Rectal smooth muscle tissue (tissue), 1 donor: ENCODE measurements around the gene RNF187.
A peak's percentile ranks its signal among the peaks of the same experiment; 100 is the strongest.

ENCODE experiments used
- H3K27ac ChIP-seq: one replicate; pipeline ENCODE4 v1.7.0; 2013; ENCODE audit warnings: low read depth, low read length, inconsistent platforms
- H3K27me3 ChIP-seq: one replicate; pipeline ENCODE4 v1.7.0; 2013; ENCODE audit warnings: low read length; ENCODE audit not compliant: control insufficient read depth, insufficient read depth
- H3K36me3 ChIP-seq: one replicate; pipeline ENCODE4 v1.7.0; 2013; ENCODE audit warnings: low read length; ENCODE audit not compliant: control insufficient read depth, insufficient read depth
- H3K4me1 ChIP-seq: one replicate; pipeline ENCODE4 v1.7.0; 2013; ENCODE audit warnings: low read length; ENCODE audit not compliant: control insufficient read depth, insufficient read depth
- H3K4me3 ChIP-seq: one replicate; pipeline ENCODE4 v1.7.0; 2013; ENCODE audit warnings: low read length
- H3K9ac ChIP-seq: one replicate; pipeline ENCODE4 v1.7.0; 2013; ENCODE audit warnings: low read length

RNF187 gene

DNA sequence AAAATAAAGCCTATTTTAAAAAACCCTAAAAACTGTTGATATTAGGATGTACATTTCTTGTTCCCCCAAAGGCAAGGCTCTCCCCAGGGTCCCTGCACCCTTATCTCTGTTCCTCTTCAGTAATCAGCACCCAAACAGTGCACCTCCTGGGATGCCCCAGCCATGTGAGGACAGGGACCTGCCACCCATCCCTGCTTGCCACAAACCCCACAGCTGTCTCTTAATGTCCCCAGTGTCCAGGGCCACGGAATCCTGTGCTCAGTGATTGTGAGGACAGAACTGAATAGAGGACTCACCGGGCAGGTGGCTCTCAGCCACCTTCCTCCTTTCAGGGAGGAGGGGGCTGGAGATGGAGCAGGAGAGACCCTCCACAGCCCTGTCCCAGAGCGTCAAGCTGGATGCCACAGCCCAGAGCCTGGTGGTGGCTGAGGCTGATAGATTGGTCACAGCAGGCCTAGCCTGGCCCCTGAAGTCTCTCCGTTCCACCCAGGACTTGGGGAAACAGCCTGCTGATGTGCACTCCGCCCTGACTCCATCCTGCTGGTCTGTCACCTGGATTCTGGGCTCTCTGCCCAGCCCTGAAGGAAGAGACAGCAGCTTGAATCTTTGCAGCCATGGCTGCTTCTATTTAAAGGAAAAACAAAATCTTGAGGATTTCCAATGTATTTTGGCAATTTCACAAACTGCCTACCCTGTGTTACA is 23.1 kb downstream of the RNF187 start:
- no peaks in the 10 kb centered on the region for H3K36me3 ChIP-seq
- peaks cover 3% of the 10 kb centered on the region for H3K27me3 ChIP-seq
- H3K4me3 ChIP-seq, result no peak overlapping the region
- H3K9ac ChIP-seq, result no peak overlapping the region
- H3K4me1 ChIP-seq, result no peaks in the 10 kb centered on the region
- no peak overlapping the region for H3K27ac ChIP-seq

DNA sequence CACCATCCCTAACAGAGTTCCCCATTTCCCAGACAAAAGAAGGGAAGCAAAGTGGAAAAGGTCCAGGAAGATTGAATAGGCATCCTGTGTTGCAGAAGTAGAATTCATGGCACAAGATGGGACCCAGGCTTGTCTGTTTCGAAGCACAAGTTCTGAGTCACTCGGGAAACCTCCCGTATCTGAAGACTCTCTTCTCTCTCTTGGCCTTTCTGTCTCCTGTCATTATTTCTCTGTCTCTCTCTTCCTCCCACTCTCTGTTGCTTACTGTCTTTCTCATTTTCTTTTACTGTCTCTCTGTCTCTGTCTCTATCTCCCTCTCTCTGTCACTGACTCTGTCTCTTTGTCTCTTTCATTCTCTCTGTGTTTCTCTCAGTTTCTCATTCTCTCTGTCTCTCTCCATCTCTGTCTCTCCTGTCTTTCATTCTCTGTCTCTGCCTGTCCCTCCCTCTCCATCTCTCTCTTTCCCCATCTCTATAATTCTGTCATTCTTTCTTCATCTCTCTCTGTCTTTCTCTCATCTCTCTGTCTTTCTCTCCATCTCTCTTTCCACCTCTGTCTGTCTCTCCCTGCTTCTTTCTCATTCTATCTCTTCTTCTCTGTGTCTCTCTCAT is 23.7 kb downstream of the RNF187 start:
- Histone ChIP-seq H3K9ac (no peak overlapping the region), H3K27me3 (peaks cover 3% of the 10 kb centered on the region), H3K27ac (no peak overlapping the region), H3K4me3 (no peak overlapping the region), H3K36me3 (no peaks in the 10 kb centered on the region), H3K4me1 (no peaks in the 10 kb centered on the region)

DNA sequence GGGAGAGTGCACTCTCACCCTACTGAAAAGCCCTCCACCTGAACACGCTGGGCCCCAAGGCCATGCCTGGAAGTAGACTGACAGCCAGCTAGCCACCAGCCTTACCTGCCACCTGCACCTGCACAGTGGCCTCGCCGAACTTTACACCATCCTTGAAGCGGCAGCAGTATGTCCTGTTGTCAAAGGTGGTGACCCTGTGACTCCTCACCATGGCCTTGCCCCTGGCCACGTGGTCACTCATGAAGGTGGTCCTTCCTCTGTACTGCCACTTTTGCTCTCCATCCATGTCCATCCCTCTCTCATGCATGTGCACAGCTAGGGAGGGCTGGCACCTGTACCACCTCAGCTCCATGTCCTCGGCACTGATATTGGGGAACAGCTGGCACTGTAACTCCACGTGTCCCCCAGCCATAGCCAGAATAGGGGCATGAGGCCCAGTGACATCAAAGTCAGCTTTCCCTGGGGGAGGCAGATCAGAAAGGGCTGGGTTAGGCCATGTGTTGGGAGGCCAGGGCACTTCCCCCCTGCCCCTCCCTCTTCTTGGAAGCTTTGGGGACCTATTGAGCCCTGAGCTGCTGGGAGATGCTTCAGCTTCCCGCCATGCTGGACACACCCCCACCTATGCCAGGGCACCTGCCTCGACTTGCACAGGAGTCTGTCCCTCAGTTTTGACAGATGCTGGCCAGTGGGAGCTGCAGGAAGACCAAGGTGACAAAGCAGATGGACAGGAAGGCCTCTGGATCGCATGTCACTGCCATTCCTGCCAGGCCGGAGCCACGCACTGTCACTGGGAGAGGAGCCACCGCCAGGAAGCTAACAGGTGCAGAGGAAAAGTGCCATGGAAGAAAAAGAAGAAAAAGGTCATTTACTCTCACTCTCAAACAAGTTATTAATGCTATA is 24.6 kb downstream of the RNF187 start:
- no peaks in the 10 kb centered on the region for H3K36me3 ChIP-seq
- no peak overlapping the region for H3K4me3 ChIP-seq
- H3K9ac ChIP-seq, result no peak overlapping the region
- peaks cover 3% of the 10 kb centered on the region for H3K27me3 ChIP-seq
- H3K4me1 ChIP-seq, result no peaks in the 10 kb centered on the region
- H3K27ac ChIP-seq, result no peak overlapping the region

DNA sequence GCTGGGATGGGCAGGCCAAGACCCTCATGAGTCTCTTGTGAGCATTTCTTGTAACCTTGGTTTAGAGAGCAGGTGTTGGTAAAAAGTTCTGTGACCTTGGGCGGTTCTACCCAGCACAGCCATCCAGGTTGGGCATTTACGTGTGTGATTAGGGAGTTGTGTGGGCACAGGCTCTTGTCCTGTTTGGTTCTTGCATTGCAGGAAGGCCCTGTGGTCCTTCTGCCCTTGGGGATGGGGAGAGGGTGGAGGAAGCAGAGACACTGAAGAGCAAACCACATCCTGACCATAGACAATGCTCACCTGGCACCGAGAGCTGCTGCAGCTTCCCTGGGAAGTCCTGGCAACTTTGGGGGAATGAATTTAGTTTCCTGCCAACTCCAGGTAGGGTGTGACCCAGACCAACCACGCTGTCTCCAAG is 25.6 kb downstream of the RNF187 start:
- Histone ChIP-seq H3K36me3 (no peaks in the 10 kb centered on the region), H3K9ac (no peak overlapping the region), H3K27ac (no peak overlapping the region), H3K27me3 (peaks cover 3% of the 10 kb centered on the region), H3K4me1 (no peaks in the 10 kb centered on the region), H3K4me3 (no peak overlapping the region)

DNA sequence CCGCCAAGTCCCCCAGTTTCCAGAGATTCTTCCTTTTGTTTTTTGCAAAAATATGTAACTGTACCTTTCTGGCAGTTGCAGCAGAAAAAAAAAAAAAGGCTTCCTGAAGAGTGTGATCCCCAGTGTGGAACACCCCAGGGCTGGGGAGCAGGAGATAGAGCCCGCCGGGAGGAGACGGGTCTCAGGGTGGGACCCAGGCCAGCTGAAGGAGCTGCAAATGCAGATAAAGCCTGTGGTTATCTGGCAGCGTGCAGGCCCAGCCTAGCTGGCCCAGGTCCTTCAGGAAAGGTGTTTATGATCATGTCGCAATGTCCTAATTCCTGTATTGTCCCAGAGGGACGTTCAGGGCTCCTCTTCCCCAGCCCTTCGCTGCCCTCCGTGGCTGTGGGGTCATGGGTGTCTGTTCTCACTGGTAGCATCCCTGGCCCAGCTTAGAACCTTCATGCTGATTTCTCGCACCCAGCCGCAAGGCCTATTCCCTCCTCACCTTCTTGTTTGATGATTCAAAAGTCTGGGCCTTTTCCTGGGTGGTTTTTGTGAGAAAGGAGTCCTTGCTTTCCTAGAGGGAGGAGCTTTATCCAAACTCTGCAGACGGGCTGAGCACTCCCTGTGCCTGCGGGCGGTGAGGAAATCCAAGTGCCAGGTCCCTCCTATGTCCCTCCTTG is 26.2 kb downstream of the RNF187 start:
- Histone ChIP-seq H3K27ac (no peak overlapping the region), H3K9ac (no peak overlapping the region), H3K4me1 (no peaks in the 10 kb centered on the region), H3K36me3 (no peaks in the 10 kb centered on the region), H3K4me3 (no peak overlapping the region), H3K27me3 (peaks cover 3% of the 10 kb centered on the region)

DNA sequence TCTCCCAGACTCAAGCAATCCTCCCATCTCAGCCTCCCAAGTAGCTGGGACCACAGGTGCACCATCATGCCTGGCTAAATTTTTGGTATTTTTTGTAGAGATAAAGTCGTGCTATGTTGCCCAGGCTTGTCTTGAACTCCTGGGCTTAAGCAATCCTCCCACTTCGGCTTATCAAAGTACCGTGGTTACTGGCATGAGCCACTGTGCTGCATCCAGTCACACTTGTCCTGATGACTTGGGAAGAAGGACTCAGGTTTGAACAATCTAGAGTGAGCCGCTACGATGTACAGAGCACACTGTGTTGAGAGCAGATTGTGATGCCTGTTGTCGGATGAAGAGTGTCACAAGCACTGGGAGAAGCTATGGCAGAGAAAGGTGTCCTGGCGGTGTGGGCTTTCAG is 27.2 kb downstream of the RNF187 start:
- H3K27ac ChIP-seq, result no peak overlapping the region
- H3K4me3 ChIP-seq, result no peak overlapping the region
- no peak overlapping the region for H3K9ac ChIP-seq
- peaks cover 3% of the 10 kb centered on the region for H3K27me3 ChIP-seq
- H3K4me1 ChIP-seq, result no peaks in the 10 kb centered on the region
- H3K36me3 ChIP-seq, result no peaks in the 10 kb centered on the region

DNA sequence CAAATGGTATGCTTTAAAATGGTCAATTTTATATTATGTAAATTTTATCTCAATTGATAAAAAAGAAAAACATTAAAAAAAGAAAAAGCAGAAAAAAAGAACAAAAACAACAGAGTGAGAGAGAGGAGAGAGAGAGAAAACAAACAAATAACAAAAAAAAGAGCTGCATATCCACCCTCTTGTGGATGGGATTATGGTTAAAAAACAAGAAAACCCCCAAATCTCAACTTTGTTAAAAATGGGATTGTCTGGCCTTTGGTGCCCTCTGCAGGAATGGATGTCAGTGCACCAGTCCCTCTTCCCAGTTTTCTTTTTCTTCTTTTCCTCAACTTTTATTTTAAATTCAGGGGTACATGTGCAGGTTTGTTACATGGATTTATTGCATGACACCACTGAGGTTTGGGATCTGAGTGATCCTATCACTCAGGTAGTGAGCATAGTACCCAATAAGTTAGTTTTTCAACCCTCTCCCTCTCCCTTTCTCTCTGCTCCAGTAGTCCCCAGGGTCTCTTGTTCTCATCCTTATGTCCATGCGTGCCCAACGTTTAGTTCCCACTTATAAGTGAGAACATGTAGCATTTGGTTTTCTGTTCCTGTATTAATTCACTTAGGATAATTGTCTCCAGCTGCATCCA is 28.1 kb downstream of the RNF187 start:
- no peaks in the 10 kb centered on the region for H3K36me3 ChIP-seq
- H3K9ac ChIP-seq, result no peak overlapping the region
- peaks cover 3% of the 10 kb centered on the region for H3K27me3 ChIP-seq
- H3K4me1 ChIP-seq, result no peaks in the 10 kb centered on the region
- H3K27ac ChIP-seq, result no peak overlapping the region
- H3K4me3 ChIP-seq, result no peak overlapping the region

DNA sequence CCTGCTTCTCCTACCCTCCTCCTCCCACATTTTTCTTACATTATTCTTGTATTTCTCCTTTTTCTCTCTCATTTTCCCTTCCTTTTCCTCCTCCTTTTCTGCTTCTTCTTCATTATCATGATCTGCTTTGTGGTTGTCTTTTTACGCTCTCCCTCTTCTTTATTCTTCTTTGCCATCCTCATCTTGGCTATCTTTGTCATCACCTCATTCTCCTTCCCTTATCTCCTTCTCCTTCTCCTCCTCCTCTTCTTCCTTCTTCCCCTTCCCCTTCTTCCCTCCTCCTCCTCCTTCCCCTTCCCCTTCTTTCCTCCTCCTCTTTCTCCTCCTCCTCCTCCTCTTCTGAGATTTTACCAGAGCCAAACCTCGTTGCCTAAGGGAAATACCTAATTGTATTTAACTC is 30.5 kb downstream of the RNF187 start:
- no peaks in the 10 kb centered on the region for H3K36me3 ChIP-seq
- no peak overlapping the region for H3K4me3 ChIP-seq
- peaks cover 3% of the 10 kb centered on the region for H3K27me3 ChIP-seq
- H3K27ac ChIP-seq, result no peak overlapping the region
- no peak overlapping the region for H3K9ac ChIP-seq
- no peaks in the 10 kb centered on the region for H3K4me1 ChIP-seq

DNA sequence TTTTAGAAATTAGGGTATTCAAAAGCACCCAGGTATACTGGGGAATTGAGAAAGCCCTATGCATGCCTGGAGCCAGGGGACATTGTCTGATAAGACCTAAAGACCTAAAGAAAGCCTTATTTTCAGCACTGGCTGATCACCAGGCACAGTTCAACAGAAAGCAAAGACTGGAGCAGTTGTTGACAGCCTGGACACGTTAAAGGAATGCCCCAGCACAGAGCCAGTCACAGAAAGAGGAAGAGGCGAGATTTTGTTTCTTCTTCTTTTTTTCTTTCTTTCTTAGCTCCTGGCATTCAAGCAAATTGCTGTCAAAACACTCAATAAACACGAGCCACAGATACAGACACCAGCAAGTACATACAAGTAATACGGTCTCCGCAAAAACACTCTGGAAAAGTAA is 40.4 kb downstream of the RNF187 start:
- Histone ChIP-seq H3K9ac (no peak overlapping the region), H3K4me1 (peaks cover 2% of the 10 kb centered on the region), H3K36me3 (no peaks in the 10 kb centered on the region), H3K27ac (no peak overlapping the region), H3K27me3 (no peaks in the 10 kb centered on the region), H3K4me3 (no peak overlapping the region)

DNA sequence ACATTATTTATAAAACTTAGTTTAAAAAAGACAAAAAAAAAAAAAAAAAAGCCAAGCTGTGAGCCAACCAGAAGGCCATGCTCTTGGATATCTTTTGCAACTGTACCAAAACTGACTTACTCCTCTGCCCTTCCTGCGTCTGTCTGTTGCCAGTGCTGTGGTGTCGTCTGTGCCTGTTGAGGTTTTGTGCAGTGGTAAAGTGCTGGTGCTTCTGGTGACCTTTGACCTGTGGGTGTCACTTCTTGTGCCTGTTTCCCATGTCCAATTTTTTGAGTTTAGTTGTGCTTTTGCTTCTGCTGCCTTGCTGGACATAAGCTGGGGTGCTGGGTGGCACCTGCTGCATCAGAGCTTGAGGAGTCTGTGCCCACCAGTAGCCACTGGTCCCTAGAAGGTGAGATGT is 41.4 kb downstream of the RNF187 start:
- Histone ChIP-seq H3K27me3 (no peaks in the 10 kb centered on the region), H3K9ac (peak overlapping the region; percentile 36), H3K4me3 (no peak overlapping the region)

DNA sequence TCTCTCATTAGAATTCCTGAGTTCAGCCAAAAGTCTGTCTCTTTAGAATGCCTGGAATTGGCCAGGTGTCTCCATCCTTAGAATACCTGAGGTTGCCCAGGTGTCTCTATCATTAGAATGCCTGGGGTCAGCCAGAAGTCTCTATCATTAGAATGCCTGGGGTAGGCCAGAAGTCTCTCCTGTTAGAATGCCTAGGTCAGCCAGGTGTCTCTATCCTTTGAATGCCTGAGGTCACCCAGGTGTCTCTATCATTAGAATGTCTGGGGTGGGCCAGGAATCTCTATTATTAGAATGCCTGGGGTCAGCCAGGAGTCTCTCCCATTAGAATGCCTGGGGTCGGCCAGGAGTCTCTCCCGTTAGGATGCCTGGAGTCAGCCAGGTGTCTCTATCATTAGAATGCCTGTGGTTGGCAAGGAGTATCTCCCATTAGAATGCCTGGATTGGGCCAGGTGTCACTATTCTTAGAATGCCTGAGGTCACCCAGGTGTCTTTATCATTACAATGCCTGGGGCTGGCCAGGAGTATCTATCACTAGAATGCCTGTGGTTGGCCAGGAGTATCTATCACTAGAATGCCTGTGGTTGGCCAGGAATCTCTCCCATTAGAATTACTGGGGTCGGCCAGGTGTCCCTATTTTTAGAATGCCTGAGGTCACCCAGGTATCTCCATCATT is 43.0 kb downstream of the RNF187 start:
- no peaks in the 10 kb centered on the region for H3K27me3 ChIP-seq
- no peak overlapping the region for H3K4me3 ChIP-seq
- no peak overlapping the region for H3K9ac ChIP-seq
- no peaks in the 10 kb centered on the region for H3K36me3 ChIP-seq
- peaks cover 2% of the 10 kb centered on the region for H3K4me1 ChIP-seq
- H3K27ac ChIP-seq, result no peak overlapping the region

More for the DNA sequence above, 41.4 kb downstream of the RNF187 start:
- Histone ChIP-seq H3K36me3 (no peaks in the 10 kb centered on the region), H3K4me1 (peaks cover 2% of the 10 kb centered on the region), H3K27ac (no peak overlapping the region)
